Mesodermal cell (in vitro differentiated cells): ENCODE results near the gene GPHN.

Experiments
- H3K27ac ChIP-seq: 2 replicates; pipeline ENCODE4 v1.7.0; 2013; ENCODE audit warnings: mild to moderate bottlenecking, low read depth, low read length, moderate library complexity; ENCODE audit not compliant: severe bottlenecking
- H3K36me3 ChIP-seq: 2 replicates; pipeline ENCODE4 v1.7.1; 2013; ENCODE audit warnings: mild to moderate bottlenecking, low read length, moderate library complexity; ENCODE audit not compliant: control insufficient read depth, insufficient read depth
- H3K4me1 ChIP-seq: one replicate; pipeline ENCODE4 v1.7.1; 2013; ENCODE audit warnings: mild to moderate bottlenecking, low read length; ENCODE audit not compliant: insufficient read depth, control insufficient read depth, poor library complexity, severe bottlenecking
- H3K4me3 ChIP-seq: 2 replicates; pipeline ENCODE4 v1.7.0; 2013; ENCODE audit warnings: low read length, control low read depth, mild to moderate bottlenecking; ENCODE audit not compliant: insufficient read depth, poor library complexity, severe bottlenecking; ENCODE audit errors: extremely low read depth
- H3K9me3 ChIP-seq: 2 replicates; pipeline ENCODE4 v1.7.1; 2013; ENCODE audit warnings: mild to moderate bottlenecking, low read length, moderate library complexity; ENCODE audit not compliant: control insufficient read depth
- WGBS, 2 experiments: methylation state at CpG; one replicate each; pipeline ENCODE4 v1.1.5; 2013; ENCODE audit warnings: missing lambda C conversion rate in 2 of 2; ENCODE audit not compliant: insufficient coverage in 2 of 2; 5-methylcytosine and 5-hydroxymethylcytosine counted together

GPHN gene

GRCh38 chr14:66596241-66596985, 88.5 kb downstream of the GPHN start:
- H3K4me3 ChIP-seq = no peak overlapping the region
- H3K27ac ChIP-seq = no peak overlapping the region
- WGBS, 2 experiments = 89 to 92% methylated on average over 8 to 9 of the region's 9 CpGs
- no peaks in the 10 kb centered on the region for H3K9me3 ChIP-seq
- H3K4me1 ChIP-seq = no peaks in the 10 kb centered on the region
- no peaks in the 10 kb centered on the region for H3K36me3 ChIP-seq

GRCh38 chr14:66600416-66600815, 92.5 kb downstream of the GPHN start:
- Histone ChIP-seq H3K4me3 (no peak overlapping the region), H3K36me3 (no peaks in the 10 kb centered on the region), H3K4me1 (no peaks in the 10 kb centered on the region), H3K27ac (no peak overlapping the region), H3K9me3 (no peaks in the 10 kb centered on the region)
- no CpG with 5 or more reads among the region's 3 CpGs for WGBS, 2 experiments

GRCh38 chr14:66601932-66602578, 94.1 kb downstream of the GPHN start:
- Histone ChIP-seq H3K36me3 (no peaks in the 10 kb centered on the region), H3K4me1 (no peaks in the 10 kb centered on the region), H3K9me3 (no peaks in the 10 kb centered on the region), H3K4me3 (no peak overlapping the region), H3K27ac (no peak overlapping the region)
- WGBS, 2 experiments = no CpG with 5 or more reads among the region's 2 CpGs

- H3K36me3 ChIP-seq = no peaks in the 10 kb centered on the region
- H3K4me1 ChIP-seq = no peaks in the 10 kb centered on the region
- no peak overlapping the region for H3K4me3 ChIP-seq
- H3K27ac ChIP-seq = no peak overlapping the region
- H3K9me3 ChIP-seq = no peaks in the 10 kb centered on the region
Observed at GRCh38 chr14:66603945-66604344, 96.0 kb downstream of the GPHN start.

- Histone ChIP-seq H3K4me1 (no peaks in the 10 kb centered on the region), H3K27ac (no peak overlapping the region), H3K4me3 (no peak overlapping the region), H3K9me3 (no peaks in the 10 kb centered on the region), H3K36me3 (no peaks in the 10 kb centered on the region)
- 89 to 100% methylated on average over 1 to 2 of the region's 2 CpGs for WGBS, 2 experiments
Observed at GRCh38 chr14:66606826-66607225, 98.9 kb downstream of the GPHN start.

- Histone ChIP-seq H3K27ac (no peak overlapping the region), H3K9me3 (no peaks in the 10 kb centered on the region), H3K4me3 (no peak overlapping the region), H3K36me3 (no peaks in the 10 kb centered on the region), H3K4me1 (no peaks in the 10 kb centered on the region)
- 83 to 91% methylated on average over 3 of the region's 4 CpGs for WGBS, 2 experiments
Observed at GRCh38 chr14:66610154-66610563, 102.2 kb downstream of the GPHN start.

- WGBS, 2 experiments = 100% methylated on average over 1 of the region's 2 CpGs
Observed at GRCh38 chr14:66613344-66613743, 105.4 kb downstream of the GPHN start.

GRCh38 chr14:66619952-66620351, 112.0 kb downstream of the GPHN start:
- H3K36me3 ChIP-seq = no peaks in the 10 kb centered on the region
- H3K4me3 ChIP-seq = no peak overlapping the region
- H3K27ac ChIP-seq = no peak overlapping the region
- peaks cover 7% of the 10 kb centered on the region for H3K9me3 ChIP-seq
- WGBS, 2 experiments = 92 to 100% methylated on average over 1 to 2 of the region's 2 CpGs
- no peaks in the 10 kb centered on the region for H3K4me1 ChIP-seq

More at GRCh38 chr14:66613344-66613743, 105.4 kb downstream of the GPHN start:
- no peak overlapping the region for H3K4me3 ChIP-seq
- no peak overlapping the region for H3K27ac ChIP-seq
- no peaks in the 10 kb centered on the region for H3K4me1 ChIP-seq
- H3K9me3 ChIP-seq = peaks cover 7% of the 10 kb centered on the region
- no peaks in the 10 kb centered on the region for H3K36me3 ChIP-seq

GRCh38 chr14:66623838-66624237, 115.9 kb downstream of the GPHN start:
- Histone ChIP-seq H3K27ac (no peak overlapping the region), H3K4me1 (no peaks in the 10 kb centered on the region), H3K9me3 (no peaks in the 10 kb centered on the region), H3K36me3 (no peaks in the 10 kb centered on the region), H3K4me3 (no peak overlapping the region)
- 85 to 90% methylated on average over 3 of the region's 4 CpGs for WGBS, 2 experiments

GRCh38 chr14:66624336-66624937, 116.5 kb downstream of the GPHN start:
- WGBS, 2 experiments = 40% methylated on average over 1 of the region's 1 CpG; no CpG with 5 or more reads in 1 of the 2 experiments
- no peaks in the 10 kb centered on the region for H3K9me3 ChIP-seq
- no peaks in the 10 kb centered on the region for H3K4me1 ChIP-seq
- no peak overlapping the region for H3K4me3 ChIP-seq
- no peak overlapping the region for H3K27ac ChIP-seq
- H3K36me3 ChIP-seq = no peaks in the 10 kb centered on the region

- Histone ChIP-seq H3K4me1 (no peaks in the 10 kb centered on the region), H3K36me3 (no peaks in the 10 kb centered on the region), H3K27ac (no peak overlapping the region), H3K9me3 (no peaks in the 10 kb centered on the region), H3K4me3 (no peak overlapping the region)
Observed at GRCh38 chr14:66628636-66629035, 120.7 kb downstream of the GPHN start.
